Progenitor cell of endocrine pancreas (in vitro differentiated cells): ENCODE results near the gene MAP1S. TPM values are rescaled to one million over a fixed set of nuclear protein-coding genes. Genes with fewer than 3 reads are reported as not detected.

Experiments used
- DNase-seq: peaks from one replicate; pipeline ENCODE4 v3.0.0; 2021; ENCODE audit warnings: low spot score; ENCODE audit not compliant: unreplicated experiment
- H3K27ac Mint-ChIP-seq: 2 replicates; pipeline ENCODE4 v1.8.0; 2021; ENCODE audit warnings: mild to moderate bottlenecking, moderate library complexity, mixed read lengths
- H3K27me3 Mint-ChIP-seq: 2 replicates; pipeline ENCODE4 v1.8.0; 2021; ENCODE audit warnings: mixed read lengths
- H3K36me3 Mint-ChIP-seq: 2 replicates; pipeline ENCODE4 v1.8.0; 2022; ENCODE audit warnings: mixed read lengths; ENCODE audit not compliant: insufficient read depth
- H3K4me1 Mint-ChIP-seq: 2 replicates; pipeline ENCODE4 v1.8.0; 2021; ENCODE audit warnings: low read depth, mixed read lengths
- H3K4me3 Mint-ChIP-seq: 2 replicates; pipeline ENCODE4 v1.8.0; 2021; ENCODE audit warnings: low read depth, mild to moderate bottlenecking, moderate library complexity, mixed read lengths
- H3K9me3 Mint-ChIP-seq: 2 replicates; pipeline ENCODE4 v1.8.0; 2021; ENCODE audit warnings: low read depth, mixed read lengths
- total RNA-seq: library from RNA; stranded (reverse); gene quantifications from 2 replicates; pipeline ENCODE4 v1.2.1, GENCODE V29; 2021
- TF ChIP-seq, protein P1 (sequence below): fragments of 200-600 bp; sonication (generic); IDR thresholded peaks from one replicate; pipeline ENCODE4 v1.5.0; 2021; ENCODE audit warnings: antibody characterized with exemption, mild to moderate bottlenecking; ENCODE audit not compliant: unreplicated experiment

The MAP1S gene
- total RNA-seq, 1 donor from 2014 or later: 94.2 TPM

- no peak overlapping the region for H3K27ac Mint-ChIP-seq
- peaks cover 18% of the 10 kb centered on the region for H3K27me3 Mint-ChIP-seq
- H3K36me3 Mint-ChIP-seq: no peaks in the 10 kb centered on the region
- TF ChIP-seq, protein P1, sequence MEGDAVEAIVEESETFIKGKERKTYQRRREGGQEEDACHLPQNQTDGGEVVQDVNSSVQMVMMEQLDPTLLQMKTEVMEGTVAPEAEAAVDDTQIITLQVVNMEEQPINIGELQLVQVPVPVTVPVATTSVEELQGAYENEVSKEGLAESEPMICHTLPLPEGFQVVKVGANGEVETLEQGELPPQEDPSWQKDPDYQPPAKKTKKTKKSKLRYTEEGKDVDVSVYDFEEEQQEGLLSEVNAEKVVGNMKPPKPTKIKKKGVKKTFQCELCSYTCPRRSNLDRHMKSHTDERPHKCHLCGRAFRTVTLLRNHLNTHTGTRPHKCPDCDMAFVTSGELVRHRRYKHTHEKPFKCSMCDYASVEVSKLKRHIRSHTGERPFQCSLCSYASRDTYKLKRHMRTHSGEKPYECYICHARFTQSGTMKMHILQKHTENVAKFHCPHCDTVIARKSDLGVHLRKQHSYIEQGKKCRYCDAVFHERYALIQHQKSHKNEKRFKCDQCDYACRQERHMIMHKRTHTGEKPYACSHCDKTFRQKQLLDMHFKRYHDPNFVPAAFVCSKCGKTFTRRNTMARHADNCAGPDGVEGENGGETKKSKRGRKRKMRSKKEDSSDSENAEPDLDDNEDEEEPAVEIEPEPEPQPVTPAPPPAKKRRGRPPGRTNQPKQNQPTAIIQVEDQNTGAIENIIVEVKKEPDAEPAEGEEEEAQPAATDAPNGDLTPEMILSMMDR: no peak
- H3K4me1 Mint-ChIP-seq: no peaks in the 10 kb centered on the region
- DNase-seq: no peak
- H3K9me3 Mint-ChIP-seq: no peaks in the 10 kb centered on the region
- H3K4me3 Mint-ChIP-seq: no peak overlapping the region
These were observed 29.8 kb downstream of the MAP1S start for GRCh38 chr19:17748884-17749638.

GRCh38 chr19:17749912-17750317 is 30.6 kb downstream of the MAP1S start:
- TF ChIP-seq, protein P1: no peak
- H3K27me3 Mint-ChIP-seq: peaks cover 18% of the 10 kb centered on the region
- no peaks in the 10 kb centered on the region for H3K4me1 Mint-ChIP-seq
- H3K4me3 Mint-ChIP-seq: no peak overlapping the region
- H3K36me3 Mint-ChIP-seq: no peaks in the 10 kb centered on the region
- H3K27ac Mint-ChIP-seq: no peak overlapping the region
- DNase-seq: no peak
- no peaks in the 10 kb centered on the region for H3K9me3 Mint-ChIP-seq

DNA sequence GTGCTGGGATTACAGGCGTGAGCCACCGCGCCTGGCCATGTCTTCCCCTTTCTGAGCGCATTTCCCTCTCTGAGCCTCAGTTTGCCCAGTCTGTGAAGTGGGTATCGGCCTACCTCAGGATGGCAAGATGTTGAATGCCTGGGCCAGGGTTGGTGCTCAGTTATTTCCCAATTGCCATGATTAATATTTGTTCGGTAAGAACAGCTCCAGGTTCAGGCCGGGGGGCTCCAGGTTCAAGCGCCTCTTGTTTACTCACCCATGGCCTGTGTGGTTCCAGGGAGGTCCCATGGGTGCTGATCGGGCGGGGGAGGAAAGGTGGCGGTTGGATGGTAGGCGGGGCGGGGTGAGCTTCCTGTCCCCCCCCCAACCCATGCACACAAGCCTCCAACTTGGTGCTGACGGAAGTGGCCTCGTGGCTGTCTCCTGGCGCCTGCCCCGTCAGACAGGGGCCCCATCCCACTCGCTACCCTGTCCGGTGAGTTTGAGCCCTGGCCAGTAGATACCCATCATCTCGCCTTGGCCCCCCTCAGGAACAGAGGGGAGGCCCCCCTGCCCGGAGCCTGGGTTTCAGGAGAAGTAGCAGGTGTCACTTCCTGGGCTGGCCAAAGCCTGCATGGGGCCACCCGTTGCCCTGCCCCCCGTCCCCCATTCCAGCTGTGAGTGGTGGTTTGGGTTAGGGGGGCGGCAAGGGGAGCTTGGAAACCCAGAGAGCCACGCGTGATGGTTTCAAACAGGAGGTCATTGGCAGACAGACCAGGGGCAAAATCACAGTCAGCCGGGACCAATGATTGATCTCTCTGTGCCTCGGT is 32.0 kb downstream of the MAP1S start, which contains the start of gene FCHO1:
FCHO1 (plus strand) TSS at position 375 of the 809 bp plus-strand sequence. CDS start 3,688 bp downstream, outside the sequence.
- Mint-ChIP-seq H3K9me3 (no peaks in the 10 kb centered on the region), H3K4me3 (no peak within 1 kb of the TSS), H3K27me3 (peaks cover 17% of the 10 kb centered on the region), H3K36me3 (no peaks in the 10 kb centered on the region), H3K4me1 (no peaks in the 10 kb centered on the region), H3K27ac (no peak within 1 kb of the TSS)
- no peak for DNase-seq
- TF ChIP-seq, protein P1: no peak

DNA sequence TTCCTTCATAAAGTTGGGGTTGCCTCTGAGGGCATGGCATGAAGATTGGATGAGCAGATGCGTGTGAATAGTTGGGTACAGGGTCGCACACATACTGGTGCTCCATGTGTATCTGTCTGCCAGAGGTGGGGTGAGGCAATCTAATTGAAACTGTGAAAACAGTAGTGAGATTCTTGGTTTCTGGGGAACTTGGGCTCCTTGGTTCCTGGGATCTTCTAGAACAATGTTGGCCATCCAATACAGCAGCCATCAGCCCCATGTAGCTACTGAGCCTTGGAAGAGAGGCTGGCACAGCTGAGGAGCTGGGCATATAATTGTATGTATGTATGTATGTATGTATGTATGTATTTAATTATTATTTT is 32.6 kb downstream of the MAP1S start:
- no peak overlapping the region for H3K4me3 Mint-ChIP-seq
- no peak overlapping the region for H3K27ac Mint-ChIP-seq
- no peaks in the 10 kb centered on the region for H3K9me3 Mint-ChIP-seq
- H3K4me1 Mint-ChIP-seq: no peaks in the 10 kb centered on the region
- TF ChIP-seq, protein P1: no peak
- H3K27me3 Mint-ChIP-seq: peaks cover 13% of the 10 kb centered on the region
- DNase-seq: no peak
- no peaks in the 10 kb centered on the region for H3K36me3 Mint-ChIP-seq

DNA sequence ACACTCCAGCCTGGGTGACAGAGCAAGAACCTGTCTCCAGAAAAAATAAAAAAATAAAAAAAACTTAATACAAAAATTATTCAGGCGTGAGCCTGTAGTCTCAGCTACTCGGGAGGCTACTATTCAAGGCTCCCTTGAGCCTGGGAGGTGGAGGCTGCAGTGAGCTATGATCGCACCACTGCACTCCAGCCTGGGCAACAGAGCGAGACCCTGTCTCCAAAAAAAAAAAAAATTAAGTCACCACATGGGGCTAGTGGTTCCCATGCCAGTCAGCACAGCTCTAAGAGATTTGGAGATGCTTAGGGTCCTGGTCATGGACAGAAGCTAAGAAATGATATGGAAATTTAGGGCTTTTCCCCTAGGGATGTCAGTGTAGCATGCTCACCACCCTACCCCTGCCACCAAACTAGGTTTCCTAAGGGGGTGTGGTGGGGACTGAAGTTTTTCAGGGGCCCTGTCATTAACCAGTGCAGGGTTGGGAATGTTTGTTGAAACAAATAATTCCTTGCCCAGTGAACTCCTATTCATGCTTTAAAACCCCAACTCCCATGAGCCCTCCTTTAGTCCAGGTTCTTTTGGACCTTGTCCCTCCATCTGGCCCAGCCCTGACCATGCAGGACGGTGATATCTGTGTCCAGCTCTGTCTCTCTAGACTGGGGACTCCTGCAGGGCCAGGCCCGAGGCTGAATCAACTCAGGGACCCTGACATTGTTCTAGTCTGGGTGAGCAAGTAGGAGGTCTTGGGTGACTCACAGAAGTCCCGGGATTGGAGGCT is 33.8 kb downstream of the MAP1S start:
- TF ChIP-seq, protein P1: no peak
- H3K4me3 Mint-ChIP-seq: no peak overlapping the region

More for the DNA sequence above, 33.8 kb downstream of the MAP1S start:
- H3K9me3 Mint-ChIP-seq: no peaks in the 10 kb centered on the region
- DNase-seq: no peak
- no peaks in the 10 kb centered on the region for H3K4me1 Mint-ChIP-seq
- H3K27me3 Mint-ChIP-seq: peaks cover 13% of the 10 kb centered on the region
- H3K27ac Mint-ChIP-seq: no peak overlapping the region
- H3K36me3 Mint-ChIP-seq: no peaks in the 10 kb centered on the region
